Duodenal mucosa (tissue), 2 donors: Measurements from ENCODE around the gene SYT1.

ENCODE experiments used
- H3K27ac ChIP-seq: one replicate; pipeline ENCODE4 v1.7.0; 2013; ENCODE audit warnings: low read depth, low read length
- H3K27me3 ChIP-seq, 2 donors: one replicate each; pipeline ENCODE4 v1.7.0; 2013; ENCODE audit warnings: low read length in 2 of 2, control low read depth in 1 of 2; ENCODE audit not compliant: insufficient read depth in 2 of 2, control insufficient read depth in 1 of 2
- H3K36me3 ChIP-seq, 2 donors: one replicate each; pipeline ENCODE4 v1.7.0; 2013; ENCODE audit warnings: low read length in 2 of 2, control low read depth in 1 of 2; ENCODE audit not compliant: insufficient read depth in 2 of 2, control insufficient read depth in 1 of 2
- H3K4me1 ChIP-seq, 2 donors: one replicate each; pipeline ENCODE4 v1.7.0; 2013; ENCODE audit warnings: low read length in 2 of 2, control low read depth in 1 of 2; ENCODE audit not compliant: insufficient read depth in 2 of 2, control insufficient read depth in 1 of 2
- H3K4me3 ChIP-seq, 2 donors: one replicate each; pipeline ENCODE4 v1.7.0; 2013; ENCODE audit warnings: low read length in 2 of 2, low read depth in 1 of 2
- H3K9ac ChIP-seq, 2 donors: one replicate each; pipeline ENCODE4 v1.7.0; 2013; ENCODE audit warnings: low read length in 2 of 2, low read depth in 1 of 2
- H3K9me3 ChIP-seq, 2 donors: one replicate each; pipeline ENCODE4 v1.7.0; 2013; ENCODE audit warnings: low read length in 2 of 2, control low read depth in 1 of 2; ENCODE audit not compliant: control insufficient read depth in 1 of 2

The SYT1 gene

GRCh38 chr12:79366374-79366773 lies 501.8 kb downstream of the SYT1 start:
- Histone ChIP-seq H3K27me3 (no peaks in the 10 kb centered on the region), H3K4me1 (no peaks in the 10 kb centered on the region), H3K9me3 (no peaks in the 10 kb centered on the region), H3K36me3 (no peaks in the 10 kb centered on the region), H3K27ac (no peak overlapping the region), H3K9ac (no peak overlapping the region), H3K4me3 (no peak overlapping the region)

GRCh38 chr12:79367032-79367589 lies 502.5 kb downstream of the SYT1 start:
- Histone ChIP-seq H3K4me3 (no peak overlapping the region), H3K27ac (no peak overlapping the region), H3K9me3 (no peaks in the 10 kb centered on the region), H3K4me1 (no peaks in the 10 kb centered on the region), H3K9ac (no peak overlapping the region), H3K27me3 (no peaks in the 10 kb centered on the region), H3K36me3 (no peaks in the 10 kb centered on the region)

DNA sequence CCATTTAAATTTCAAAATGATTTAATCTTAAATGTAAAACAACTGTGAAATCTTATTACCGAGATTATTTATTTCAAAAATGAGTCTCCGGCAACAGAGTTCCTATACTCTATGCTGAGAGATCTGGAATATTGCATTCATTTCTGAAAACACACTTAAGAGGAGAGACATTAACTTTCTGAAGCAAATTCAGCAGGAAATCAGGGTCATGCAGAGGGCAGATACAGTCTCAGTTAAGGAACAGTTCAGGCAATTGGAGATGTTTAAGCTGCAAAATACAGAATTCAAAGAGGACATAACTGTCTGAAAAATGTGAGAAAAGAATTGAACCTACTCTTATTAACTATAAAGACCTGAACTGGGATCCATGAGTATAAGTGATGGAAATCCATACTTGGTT lies 505.4 kb downstream of the SYT1 start:
- Histone ChIP-seq H3K9ac (no peak overlapping the region), H3K36me3 (no peaks in the 10 kb centered on the region), H3K27me3 (peaks cover 0 to 3% of the 10 kb centered on the region in 2 donors), H3K4me1 (no peaks in the 10 kb centered on the region), H3K27ac (no peak overlapping the region), H3K9me3 (no peaks in the 10 kb centered on the region), H3K4me3 (no peak overlapping the region)

DNA sequence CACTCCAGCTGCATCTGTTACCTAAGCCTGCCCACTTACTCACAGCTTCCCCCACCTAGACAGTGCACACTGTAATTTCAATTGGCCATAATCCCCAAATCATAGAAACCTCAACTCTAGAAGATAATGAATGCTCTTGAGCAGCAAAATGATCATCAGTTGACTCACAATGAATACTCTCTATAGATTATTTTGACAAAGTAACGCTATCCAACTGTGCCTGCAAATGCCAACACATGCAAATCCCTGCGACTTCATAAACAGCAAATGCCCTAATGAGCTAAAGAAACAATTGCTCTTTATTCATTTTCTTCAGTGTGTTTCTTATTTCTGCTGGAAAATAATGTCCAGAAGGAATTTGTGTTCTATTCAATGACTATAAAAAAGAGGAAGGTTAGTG lies 506.7 kb downstream of the SYT1 start:
- H3K36me3 ChIP-seq: no peaks in the 10 kb centered on the region
- no peak overlapping the region for H3K27ac ChIP-seq
- no peaks in the 10 kb centered on the region for H3K4me1 ChIP-seq
- peaks cover 0 to 3% of the 10 kb centered on the region in 2 donors for H3K27me3 ChIP-seq
- H3K9me3 ChIP-seq: no peaks in the 10 kb centered on the region
- no peak overlapping the region for H3K4me3 ChIP-seq
- no peak overlapping the region for H3K9ac ChIP-seq

- Histone ChIP-seq H3K27me3 (peaks cover 0 to 13% of the 10 kb centered on the region in 2 donors), H3K36me3 (no peaks in the 10 kb centered on the region), H3K9ac (no peak overlapping the region), H3K9me3 (no peaks in the 10 kb centered on the region), H3K27ac (no peak overlapping the region), H3K4me1 (peaks cover 0 to 7% of the 10 kb centered on the region in 2 donors), H3K4me3 (no peak overlapping the region)
These were observed 509.4 kb downstream of the SYT1 start for GRCh38 chr12:79373896-79374499.

DNA sequence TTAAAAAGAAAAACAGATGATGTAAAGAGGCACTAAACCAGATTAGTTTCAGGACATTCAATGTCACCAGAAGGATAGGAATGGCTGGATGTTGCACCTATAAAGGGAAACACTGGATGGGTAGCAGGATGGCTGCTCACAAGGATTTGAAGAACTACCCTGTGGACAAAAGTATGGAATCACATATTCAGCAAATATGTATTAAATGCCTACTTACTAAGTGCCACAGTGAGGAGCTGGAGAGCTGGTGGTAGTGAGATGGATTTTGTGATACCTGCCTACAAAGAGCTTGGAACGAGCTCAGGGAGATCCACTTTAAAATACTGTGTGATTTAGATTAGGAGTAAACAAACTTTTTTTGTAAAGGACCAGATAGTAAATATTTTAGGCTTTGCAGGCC lies 510.0 kb downstream of the SYT1 start:
- Histone ChIP-seq H3K27me3 (peaks cover 0 to 18% of the 10 kb centered on the region in 2 donors), H3K4me1 (peaks cover 0 to 7% of the 10 kb centered on the region in 2 donors), H3K9ac (no peak overlapping the region), H3K4me3 (no peak overlapping the region), H3K9me3 (no peaks in the 10 kb centered on the region), H3K36me3 (no peaks in the 10 kb centered on the region), H3K27ac (no peak overlapping the region)

DNA sequence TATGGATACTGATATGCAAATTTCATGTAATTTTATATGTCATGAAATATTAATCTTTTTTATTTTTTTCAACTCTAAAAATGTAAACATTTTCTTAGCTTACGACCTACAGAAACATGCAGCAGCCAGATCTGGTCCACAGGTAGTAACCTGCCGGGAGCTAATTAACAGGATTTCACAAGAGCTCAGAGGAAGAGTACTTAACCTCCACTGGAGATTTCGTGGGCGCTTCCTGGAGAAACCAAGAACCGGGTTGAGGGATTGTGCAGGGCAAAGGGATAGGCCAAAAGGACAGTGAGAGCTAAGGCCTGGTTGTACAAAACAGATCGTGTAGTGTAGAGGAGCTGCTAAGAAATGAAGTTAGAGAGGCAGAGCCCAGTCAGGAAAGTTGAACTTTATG lies 510.5 kb downstream of the SYT1 start:
- Histone ChIP-seq H3K9me3 (no peaks in the 10 kb centered on the region), H3K36me3 (no peaks in the 10 kb centered on the region), H3K4me1 (peaks cover 0 to 7% of the 10 kb centered on the region in 2 donors), H3K27ac (no peak overlapping the region), H3K27me3 (peaks cover 0 to 21% of the 10 kb centered on the region in 2 donors), H3K9ac (no peak overlapping the region), H3K4me3 (no peak overlapping the region)

DNA sequence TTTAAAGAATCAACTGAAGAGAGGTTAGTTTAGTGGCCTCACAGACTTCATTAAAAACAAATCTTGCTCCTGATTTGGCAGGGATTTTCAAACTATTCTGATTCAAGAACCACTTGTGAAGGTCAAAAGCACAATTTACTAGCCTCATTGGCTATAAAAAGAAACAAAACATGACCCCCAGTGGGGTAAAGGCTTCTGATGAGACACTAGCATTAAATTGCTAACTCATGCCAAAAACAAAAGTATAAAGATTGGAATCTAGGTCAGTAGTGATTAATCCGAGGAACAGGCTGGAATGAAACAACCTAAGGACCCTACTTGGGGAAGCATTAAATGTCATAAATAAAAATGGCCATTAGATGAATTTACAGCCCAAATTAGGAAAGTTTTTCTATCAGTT lies 513.9 kb downstream of the SYT1 start:
- Histone ChIP-seq H3K27me3 (peaks cover 6 to 42% of the 10 kb centered on the region in 2 donors), H3K27ac (no peak overlapping the region), H3K4me1 (peaks cover 0 to 7% of the 10 kb centered on the region in 2 donors)

DNA sequence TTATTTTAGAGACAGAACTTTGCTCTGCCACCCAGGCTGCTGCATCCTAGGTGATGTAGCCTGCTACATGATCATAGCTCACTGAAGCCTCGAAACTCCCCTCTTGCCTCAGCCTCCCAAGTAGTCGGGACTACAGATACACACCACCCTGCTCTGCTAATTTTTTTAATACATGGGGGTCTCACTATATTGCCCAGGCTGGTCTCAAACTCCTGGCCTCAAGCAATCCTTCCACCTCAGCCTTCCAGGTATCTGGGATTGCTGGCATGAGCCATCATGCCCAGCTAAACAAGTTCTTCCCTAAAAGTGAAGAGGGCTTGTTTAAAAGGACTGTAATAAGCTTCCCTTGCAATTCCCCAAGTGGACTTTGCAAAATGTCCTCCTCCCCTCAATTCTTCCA lies 515.8 kb downstream of the SYT1 start:
- Histone ChIP-seq H3K27me3 (peaks cover 6 to 39% of the 10 kb centered on the region in 2 donors), H3K4me1 (peaks cover 0 to 7% of the 10 kb centered on the region in 2 donors), H3K9me3 (no peaks in the 10 kb centered on the region), H3K36me3 (no peaks in the 10 kb centered on the region), H3K4me3 (no peak overlapping the region), H3K9ac (no peak overlapping the region), H3K27ac (no peak overlapping the region)

More for the DNA sequence above, 513.9 kb downstream of the SYT1 start:
- H3K4me3 ChIP-seq: no peak overlapping the region
- H3K9me3 ChIP-seq: no peaks in the 10 kb centered on the region
- no peaks in the 10 kb centered on the region for H3K36me3 ChIP-seq
- H3K9ac ChIP-seq: no peak overlapping the region

- peaks cover 0 to 4% of the 10 kb centered on the region in 2 donors for H3K4me1 ChIP-seq
- H3K4me3 ChIP-seq: no peak overlapping the region
- H3K9me3 ChIP-seq: no peaks in the 10 kb centered on the region
- H3K27ac ChIP-seq: no peak overlapping the region
- peaks cover 6 to 39% of the 10 kb centered on the region in 2 donors for H3K27me3 ChIP-seq
- no peak overlapping the region for H3K9ac ChIP-seq
- H3K36me3 ChIP-seq: no peaks in the 10 kb centered on the region
These were observed 517.0 kb downstream of the SYT1 start for GRCh38 chr12:79381248-79382208.
